Measurements from ENCODE around the gene SMIM29.
"Not testable (repeated sequence)": the region's sequence is repeated elsewhere in the genome, so short reads cannot be mapped to it uniquely, and the experiment has no call there.

SMIM29 gene

DNA sequence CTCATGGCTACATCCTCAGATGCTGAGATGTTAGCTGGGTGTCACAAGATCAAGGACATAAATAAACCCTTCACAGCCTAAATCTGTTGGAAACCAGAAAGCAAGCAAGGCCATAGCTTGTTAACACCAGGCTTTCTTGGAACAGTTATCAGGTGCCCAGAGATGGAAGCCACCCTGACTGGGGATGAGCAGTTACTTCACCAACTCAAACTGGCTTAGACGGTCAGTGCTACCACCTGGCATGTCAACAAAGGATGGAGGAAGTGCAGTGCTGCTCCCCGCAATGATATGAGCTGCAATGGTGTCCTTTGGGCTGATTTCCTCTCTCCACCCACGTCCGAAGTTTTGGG lies 28.9 kb upstream of the SMIM29 start:
- H3K27me3 ChIP-seq (ENCODE audit: control insufficient read depth in 1 of 2, insufficient read depth in 2 of 2, low read length in 2 of 2), result no peaks in the 10 kb centered on the region
- H3K9ac ChIP-seq (ENCODE audit: low read length in 2 of 2), result no peak overlapping the region
- H3K36me3 ChIP-seq (ENCODE audit: control insufficient read depth in 2 of 2, insufficient read depth in 2 of 2, low read length in 2 of 2), result peaks cover 0 to 7% of the 10 kb centered on the region in 2 donors
- H3K9me3 ChIP-seq (ENCODE audit: control insufficient read depth in 2 of 2, low read length in 2 of 2), result no peaks in the 10 kb centered on the region
- no peak overlapping the region for H3K27ac ChIP-seq (ENCODE audit: low read length)
- peaks cover 2% of the 10 kb centered on the region for H3K4me1 ChIP-seq (ENCODE audit: control insufficient read depth, insufficient read depth, low read length)
- no peak overlapping the region for H3K4me3 ChIP-seq (ENCODE audit: low read length in 2 of 2)

DNA sequence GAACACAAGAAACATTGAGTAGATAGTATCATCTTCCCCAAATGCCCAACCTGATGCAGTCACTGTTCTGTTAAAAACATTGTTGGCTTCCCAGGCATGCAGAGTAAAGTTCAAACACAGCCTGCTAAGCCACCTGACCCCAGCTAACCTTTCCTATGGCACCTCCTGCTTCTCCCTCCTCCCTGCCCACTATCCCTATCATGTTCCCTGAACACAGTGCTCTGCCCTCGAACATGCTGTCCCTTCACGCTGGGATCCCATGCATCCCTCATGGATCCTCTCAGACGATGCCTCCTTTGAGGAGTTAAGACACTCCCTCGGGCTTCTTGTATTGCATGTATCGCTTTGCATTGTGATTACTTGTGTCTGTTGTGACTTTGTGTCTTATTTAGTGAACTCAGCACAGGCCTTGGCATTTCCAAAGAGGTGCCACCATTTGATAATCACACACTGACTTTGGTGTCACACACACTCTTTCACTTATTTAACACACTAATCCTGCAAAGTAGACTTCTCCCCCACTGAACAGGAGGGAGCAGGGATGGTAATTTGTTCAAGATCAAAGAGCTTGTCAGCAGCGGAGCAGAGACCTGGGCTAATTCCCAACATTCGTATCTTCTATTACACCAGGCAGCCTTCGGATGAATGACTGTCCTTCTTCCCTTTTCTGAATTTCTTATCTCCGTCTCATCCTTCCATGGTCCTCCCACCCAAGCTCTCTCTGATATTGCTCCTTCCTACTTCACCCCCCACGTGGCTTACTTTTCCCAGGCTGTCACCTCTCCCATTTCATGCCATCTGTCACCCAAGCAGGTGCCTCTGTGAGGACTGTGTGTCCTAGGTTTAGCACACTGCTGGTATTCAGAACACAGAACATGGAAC lies 28.3 kb upstream of the SMIM29 start:
- Histone ChIP-seq H3K27ac (ENCODE audit: low read length) (no peak overlapping the region), H3K36me3 (ENCODE audit: control insufficient read depth in 2 of 2, insufficient read depth in 2 of 2, low read length in 2 of 2) (peaks cover 0 to 7% of the 10 kb centered on the region in 2 donors), H3K4me1 (ENCODE audit: control insufficient read depth, insufficient read depth, low read length) (peaks cover 2% of the 10 kb centered on the region), H3K4me3 (ENCODE audit: low read length in 2 of 2) (no peak overlapping the region), H3K27me3 (ENCODE audit: control insufficient read depth in 1 of 2, insufficient read depth in 2 of 2, low read length in 2 of 2) (no peaks in the 10 kb centered on the region), H3K9me3 (ENCODE audit: control insufficient read depth in 2 of 2, low read length in 2 of 2) (no peaks in the 10 kb centered on the region), H3K9ac (ENCODE audit: low read length in 2 of 2) (no peak overlapping the region)

- peaks cover 0 to 7% of the 10 kb centered on the region in 2 donors for H3K36me3 ChIP-seq (ENCODE audit: control insufficient read depth in 2 of 2, insufficient read depth in 2 of 2, low read length in 2 of 2)
- H3K27me3 ChIP-seq (ENCODE audit: control insufficient read depth in 1 of 2, insufficient read depth in 2 of 2, low read length in 2 of 2), result no peaks in the 10 kb centered on the region
- H3K4me1 ChIP-seq (ENCODE audit: control insufficient read depth, insufficient read depth, low read length), result peaks cover 2% of the 10 kb centered on the region
- no peak overlapping the region for H3K27ac ChIP-seq (ENCODE audit: low read length)
- H3K9ac ChIP-seq (ENCODE audit: low read length in 2 of 2), result no peak overlapping the region
- no peaks in the 10 kb centered on the region for H3K9me3 ChIP-seq (ENCODE audit: control insufficient read depth in 2 of 2, low read length in 2 of 2)
- no peak overlapping the region for H3K4me3 ChIP-seq (ENCODE audit: low read length in 2 of 2)
These were observed 27.4 kb upstream of the SMIM29 start for GRCh38 chr6:34276191-34276590.

DNA sequence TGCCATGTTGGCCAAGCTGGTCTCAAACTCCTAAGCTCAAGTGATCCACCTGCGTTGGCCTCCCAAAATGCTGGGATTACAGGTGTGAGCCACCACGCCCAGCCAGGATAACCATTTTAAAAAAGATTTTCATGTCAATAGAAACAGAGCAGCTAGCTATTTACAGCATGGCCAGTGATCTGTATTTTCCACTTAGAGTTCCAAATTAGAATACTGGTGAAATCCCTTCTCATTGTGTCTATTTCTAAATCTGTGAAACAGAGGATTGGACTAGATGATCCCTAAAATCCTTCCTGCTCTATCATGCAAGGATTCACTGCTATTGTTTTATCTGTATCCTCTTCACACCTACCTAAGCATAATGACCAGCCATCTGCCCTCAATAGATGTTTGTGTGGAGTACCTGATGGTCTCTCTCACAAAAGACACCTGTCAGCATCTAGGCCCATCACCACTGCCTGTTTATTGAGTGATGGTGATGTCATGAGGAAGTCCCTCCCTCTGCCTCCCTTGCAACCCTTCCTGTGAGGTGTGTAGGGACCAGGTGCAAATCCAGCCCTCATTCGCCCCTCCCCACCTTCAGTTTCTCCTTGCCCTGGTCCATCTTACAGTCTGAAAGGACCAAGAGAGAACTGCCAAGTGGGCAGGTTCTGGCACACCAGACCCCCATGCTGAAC lies 26.5 kb upstream of the SMIM29 start:
- H3K4me3 ChIP-seq (ENCODE audit: low read length in 2 of 2), result no peak overlapping the region
- no peaks in the 10 kb centered on the region for H3K9me3 ChIP-seq (ENCODE audit: control insufficient read depth in 2 of 2, low read length in 2 of 2)
- H3K27ac ChIP-seq (ENCODE audit: low read length), result no peak overlapping the region
- H3K4me1 ChIP-seq (ENCODE audit: control insufficient read depth, insufficient read depth, low read length), result peaks cover 2% of the 10 kb centered on the region
- H3K9ac ChIP-seq (ENCODE audit: low read length in 2 of 2), result no peak overlapping the region
- H3K36me3 ChIP-seq (ENCODE audit: control insufficient read depth in 2 of 2, insufficient read depth in 2 of 2, low read length in 2 of 2), result peaks cover 0 to 7% of the 10 kb centered on the region in 2 donors
- H3K27me3 ChIP-seq (ENCODE audit: control insufficient read depth in 1 of 2, insufficient read depth in 2 of 2, low read length in 2 of 2), result no peaks in the 10 kb centered on the region

GRCh38 chr6:34274129-34274528 lies 25.3 kb upstream of the SMIM29 start:
- Histone ChIP-seq H3K4me3 (ENCODE audit: low read length in 2 of 2) (no peak overlapping the region), H3K4me1 (ENCODE audit: control insufficient read depth, insufficient read depth, low read length) (peaks cover 2% of the 10 kb centered on the region), H3K27ac (ENCODE audit: low read length) (no peak overlapping the region)

GRCh38 chr6:34273242-34273805 lies 24.5 kb upstream of the SMIM29 start:
- H3K36me3 ChIP-seq (ENCODE audit: control insufficient read depth in 2 of 2, insufficient read depth in 2 of 2, low read length in 2 of 2), result peaks cover 0 to 3% of the 10 kb centered on the region in 2 donors
- no peak overlapping the region for H3K4me3 ChIP-seq (ENCODE audit: low read length in 2 of 2)
- H3K27ac ChIP-seq (ENCODE audit: low read length), result no peak overlapping the region
- peaks cover 2% of the 10 kb centered on the region for H3K4me1 ChIP-seq (ENCODE audit: control insufficient read depth, insufficient read depth, low read length)
- no peak overlapping the region for H3K9ac ChIP-seq (ENCODE audit: low read length in 2 of 2)
- H3K27me3 ChIP-seq (ENCODE audit: control insufficient read depth in 1 of 2, insufficient read depth in 2 of 2, low read length in 2 of 2), result no peaks in the 10 kb centered on the region
- H3K9me3 ChIP-seq (ENCODE audit: control insufficient read depth in 2 of 2, low read length in 2 of 2), result no peaks in the 10 kb centered on the region

More at GRCh38 chr6:34274129-34274528, 25.3 kb upstream of the SMIM29 start:
- H3K9ac ChIP-seq (ENCODE audit: low read length in 2 of 2), result no peak overlapping the region
- no peaks in the 10 kb centered on the region for H3K9me3 ChIP-seq (ENCODE audit: control insufficient read depth in 2 of 2, low read length in 2 of 2)
- no peaks in the 10 kb centered on the region for H3K27me3 ChIP-seq (ENCODE audit: control insufficient read depth in 1 of 2, insufficient read depth in 2 of 2, low read length in 2 of 2)
- H3K36me3 ChIP-seq (ENCODE audit: control insufficient read depth in 2 of 2, insufficient read depth in 2 of 2, low read length in 2 of 2), result peaks cover 0 to 5% of the 10 kb centered on the region in 2 donors

DNA sequence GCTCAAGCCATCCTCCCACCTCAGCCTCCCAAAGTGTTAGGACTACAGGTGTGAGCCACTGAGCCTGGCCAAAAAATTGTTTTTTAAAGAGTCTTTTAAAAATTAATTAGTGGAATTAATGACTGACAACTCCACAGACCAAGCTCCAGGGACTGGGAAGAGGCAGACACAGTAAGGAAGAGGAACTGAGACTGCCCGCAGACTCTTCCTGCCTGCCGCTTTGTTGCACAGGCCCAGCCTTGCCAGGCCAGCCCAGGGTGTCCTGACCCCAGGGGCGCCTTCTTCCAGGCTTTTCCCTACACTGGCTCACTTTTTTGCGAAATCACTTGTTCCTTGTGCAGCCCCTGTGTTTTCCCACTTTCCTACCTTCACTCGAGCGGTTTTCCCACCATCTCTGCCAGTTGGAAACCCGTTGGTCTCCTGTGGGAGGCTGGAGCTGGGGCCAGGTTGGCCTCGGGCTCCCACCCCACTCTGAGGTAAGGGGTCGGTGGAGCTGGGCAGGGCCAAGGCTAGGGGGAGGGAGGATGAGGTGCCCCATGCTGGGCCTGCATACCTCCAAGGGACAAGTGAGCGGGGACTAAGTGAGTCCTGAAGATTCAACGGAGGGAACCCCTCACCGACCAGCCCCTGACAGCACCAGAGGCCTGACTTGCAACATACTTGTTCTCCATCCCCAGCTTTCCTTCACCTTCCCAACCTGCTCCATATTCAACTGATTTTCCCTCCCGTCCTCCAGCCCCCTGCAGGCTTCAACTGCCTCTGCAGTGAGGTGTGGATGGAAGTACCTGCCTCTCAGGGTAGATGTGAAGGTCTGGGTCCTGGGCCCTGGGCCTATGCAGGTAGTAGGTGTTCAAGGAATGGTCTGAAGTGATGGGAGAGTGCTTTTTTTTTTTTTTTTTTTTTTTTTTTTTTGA lies 23.5 kb upstream of the SMIM29 start:
- no peak overlapping the region for H3K9ac ChIP-seq (ENCODE audit: low read length in 2 of 2)
- H3K27me3 ChIP-seq (ENCODE audit: control insufficient read depth in 1 of 2, insufficient read depth in 2 of 2, low read length in 2 of 2), result no peaks in the 10 kb centered on the region
- H3K9me3 ChIP-seq (ENCODE audit: control insufficient read depth in 2 of 2, low read length in 2 of 2), result no peaks in the 10 kb centered on the region
- no peak overlapping the region for H3K27ac ChIP-seq (ENCODE audit: low read length)
- H3K4me3 ChIP-seq (ENCODE audit: low read length in 2 of 2), result no peak overlapping the region
- H3K36me3 ChIP-seq (ENCODE audit: control insufficient read depth in 2 of 2, insufficient read depth in 2 of 2, low read length in 2 of 2), result no peaks in the 10 kb centered on the region
- H3K4me1 ChIP-seq (ENCODE audit: control insufficient read depth, insufficient read depth, low read length), result peaks cover 2% of the 10 kb centered on the region

DNA sequence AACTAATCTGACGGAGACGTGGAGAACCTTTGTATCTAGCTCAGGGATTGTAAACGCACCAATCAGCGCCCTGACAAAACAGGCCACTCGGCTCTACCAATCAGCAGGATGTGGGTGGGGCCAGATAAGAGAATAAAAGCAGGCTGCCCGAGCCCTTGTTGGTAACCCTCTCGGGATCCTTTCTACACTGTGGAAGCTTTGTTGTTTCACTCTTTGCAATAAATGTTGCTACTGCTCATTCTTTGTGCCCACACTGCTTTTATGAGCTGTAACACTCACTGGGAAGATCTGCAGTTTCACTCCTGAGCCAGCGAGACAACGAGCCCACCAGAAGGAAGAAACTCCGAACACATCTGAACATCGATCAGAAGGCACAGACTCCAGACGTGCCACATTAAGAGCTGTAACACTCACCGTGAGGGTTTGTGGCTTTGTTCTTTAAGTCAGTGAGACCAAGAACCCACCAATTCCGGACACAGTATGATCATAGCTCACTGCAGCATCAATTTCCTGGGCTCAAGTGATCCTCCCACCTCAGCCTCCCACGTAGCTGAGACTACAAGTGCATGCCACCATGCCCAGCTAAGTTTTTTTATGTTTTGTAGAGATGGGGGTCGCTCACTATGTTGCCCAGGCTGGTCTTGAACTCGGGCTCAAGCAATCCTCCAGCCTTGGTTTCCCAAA lies 21.0 kb upstream of the SMIM29 start:
- H3K27ac ChIP-seq (ENCODE audit: low read length), result not testable (repeated sequence)

DNA sequence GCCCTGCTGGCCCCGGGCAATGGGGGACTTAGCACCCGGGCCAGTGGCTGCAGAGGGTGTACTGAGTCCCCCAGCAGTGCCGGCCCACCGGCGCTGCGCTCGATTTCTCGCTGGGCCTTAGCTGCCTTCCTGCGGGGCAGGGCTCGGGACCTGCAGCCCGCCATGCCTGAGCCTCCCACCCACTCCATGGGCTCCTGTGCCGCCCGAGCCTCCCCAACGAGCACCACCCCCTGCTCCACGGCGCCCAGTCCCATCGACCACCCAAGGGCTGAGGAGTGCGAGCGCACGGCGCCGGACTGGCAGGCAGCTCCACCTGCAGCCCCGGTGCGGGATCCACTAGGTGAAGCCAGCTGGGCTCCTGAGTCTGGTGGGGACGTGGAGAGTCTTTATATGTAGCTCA lies 20.3 kb upstream of the SMIM29 start:
- H3K4me3 ChIP-seq (ENCODE audit: low read length in 2 of 2); H3K27ac ChIP-seq (ENCODE audit: low read length); H3K4me1 ChIP-seq (ENCODE audit: control insufficient read depth, insufficient read depth, low read length); H3K36me3 ChIP-seq (ENCODE audit: control insufficient read depth in 2 of 2, insufficient read depth in 2 of 2, low read length in 2 of 2); H3K27me3 ChIP-seq (ENCODE audit: control insufficient read depth in 1 of 2, insufficient read depth in 2 of 2, low read length in 2 of 2); H3K9me3 ChIP-seq (ENCODE audit: control insufficient read depth in 2 of 2, low read length in 2 of 2); H3K9ac ChIP-seq (ENCODE audit: low read length in 2 of 2): not testable (repeated sequence)

More for the DNA sequence above, 21.0 kb upstream of the SMIM29 start:
- not testable (repeated sequence) for H3K4me3 ChIP-seq (ENCODE audit: low read length in 2 of 2); H3K4me1 ChIP-seq (ENCODE audit: control insufficient read depth, insufficient read depth, low read length); H3K27me3 ChIP-seq (ENCODE audit: control insufficient read depth in 1 of 2, insufficient read depth in 2 of 2, low read length in 2 of 2); H3K36me3 ChIP-seq (ENCODE audit: control insufficient read depth in 2 of 2, insufficient read depth in 2 of 2, low read length in 2 of 2); H3K9ac ChIP-seq (ENCODE audit: low read length in 2 of 2); H3K9me3 ChIP-seq (ENCODE audit: control insufficient read depth in 2 of 2, low read length in 2 of 2)

GRCh38 chr6:34267746-34268145 lies 18.9 kb upstream of the SMIM29 start:
- Histone ChIP-seq H3K27me3 (ENCODE audit: control insufficient read depth in 1 of 2, insufficient read depth in 2 of 2, low read length in 2 of 2) (no peaks in the 10 kb centered on the region), H3K36me3 (ENCODE audit: control insufficient read depth in 2 of 2, insufficient read depth in 2 of 2, low read length in 2 of 2) (no peaks in the 10 kb centered on the region), H3K4me1 (ENCODE audit: control insufficient read depth, insufficient read depth, low read length) (no peaks in the 10 kb centered on the region), H3K27ac (ENCODE audit: low read length) (no peak overlapping the region), H3K9ac (ENCODE audit: low read length in 2 of 2) (no peak overlapping the region), H3K9me3 (ENCODE audit: control insufficient read depth in 2 of 2, low read length in 2 of 2) (no peaks in the 10 kb centered on the region), H3K4me3 (ENCODE audit: low read length in 2 of 2) (no peak overlapping the region)

All from stomach smooth muscle (tissue), 2 donors.